HG03342 (cell line): Measurements from ENCODE around the gene ZDHHC14.
"Not testable (repeated sequence)": the region's sequence is repeated elsewhere in the genome, so short reads cannot be mapped to it uniquely, and the experiment has no call there.

Experiments used
- ATAC-seq: cut with Tn5 transposase; IDR thresholded peaks from one replicate; pipeline ENCODE4 v1.9.1; 2021; ENCODE audit warnings: mild to moderate bottlenecking, moderate library complexity; ENCODE audit not compliant: unreplicated experiment

The ZDHHC14 gene

DNA sequence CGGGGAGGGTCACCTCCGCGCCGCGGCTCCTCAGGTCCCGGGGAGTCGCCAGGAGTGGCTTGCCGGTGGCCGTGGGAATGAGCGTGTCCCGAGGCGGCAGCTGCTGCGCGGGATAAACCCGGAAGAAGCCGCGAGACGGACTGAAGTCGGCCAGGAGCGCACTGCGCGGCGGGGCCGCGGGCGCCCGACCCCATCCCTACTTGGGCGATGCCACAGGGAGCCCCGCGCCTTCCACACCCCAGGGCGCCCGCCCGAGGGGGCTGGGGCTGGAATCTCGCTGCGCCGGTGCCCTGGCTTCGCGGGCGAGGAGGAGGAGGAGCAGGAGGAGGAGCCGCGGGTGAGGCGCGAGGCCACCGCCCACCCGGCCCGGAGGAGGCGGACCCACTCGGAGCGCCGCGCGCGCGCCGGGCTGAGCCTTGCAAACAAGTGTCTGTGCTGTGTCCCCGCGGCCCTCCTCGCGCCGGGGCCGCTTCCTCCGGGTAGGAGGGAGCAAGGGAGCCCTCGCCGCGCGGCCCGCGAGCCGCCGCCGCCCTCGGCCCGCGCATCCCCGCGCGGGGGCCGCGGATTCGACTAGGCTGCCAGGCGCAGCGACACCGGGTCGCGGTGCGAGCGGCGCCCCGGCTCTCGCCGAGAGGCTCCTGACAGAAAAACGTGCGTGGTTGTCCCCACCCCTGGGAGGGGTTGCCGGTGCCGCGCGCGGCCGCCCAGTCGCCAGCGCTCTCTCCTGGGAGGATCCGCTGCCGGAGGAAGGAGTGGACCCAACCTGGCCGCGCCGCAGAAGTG is at the start of gene ZDHHC14:
Gene ZDHHC14, plus strand, starts transcription at position 412 of the 783 bp plus-strand sequence.
- peak; percentile 66 for ATAC-seq

DNA sequence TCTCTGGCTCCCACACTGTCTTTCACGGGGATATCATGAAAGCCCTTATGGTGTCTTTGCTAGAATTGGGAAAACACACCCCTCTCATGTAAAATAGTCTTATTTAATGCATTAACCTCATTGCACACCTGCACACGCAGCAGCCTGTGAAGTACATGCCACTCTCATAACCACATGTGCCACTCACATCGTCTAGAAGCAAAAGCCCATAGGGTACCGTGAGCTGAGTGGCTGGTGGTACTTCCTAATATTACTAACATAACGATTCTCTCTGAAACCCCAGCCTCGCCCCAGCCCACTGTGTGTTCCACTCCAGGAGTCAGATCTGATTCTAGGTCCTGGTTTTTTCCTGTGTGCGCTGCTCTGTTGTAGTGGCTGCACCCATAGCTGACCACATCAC is 48.2 kb upstream of the ZDHHC14 start:
- no peak for ATAC-seq

DNA sequence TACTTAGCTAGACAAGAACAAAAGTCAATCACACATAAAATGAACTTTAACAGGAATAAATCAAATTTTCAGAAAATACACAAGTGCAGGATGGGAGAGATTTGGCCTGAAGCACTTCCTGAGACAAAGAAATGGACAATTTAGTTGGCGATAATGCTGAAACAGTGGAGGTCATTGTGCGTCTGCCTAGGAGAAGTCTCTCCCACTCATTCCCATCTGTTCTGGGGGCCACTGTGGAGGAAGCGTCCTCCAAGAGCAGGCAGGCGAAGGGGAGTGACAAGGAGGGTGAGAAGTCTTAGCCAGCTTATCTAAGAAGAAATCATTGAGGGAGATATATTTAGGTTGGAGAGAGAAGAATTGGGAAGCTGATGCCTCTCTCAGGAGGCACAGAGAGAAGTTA is 47.5 kb upstream of the ZDHHC14 start:
- no peak for ATAC-seq

DNA sequence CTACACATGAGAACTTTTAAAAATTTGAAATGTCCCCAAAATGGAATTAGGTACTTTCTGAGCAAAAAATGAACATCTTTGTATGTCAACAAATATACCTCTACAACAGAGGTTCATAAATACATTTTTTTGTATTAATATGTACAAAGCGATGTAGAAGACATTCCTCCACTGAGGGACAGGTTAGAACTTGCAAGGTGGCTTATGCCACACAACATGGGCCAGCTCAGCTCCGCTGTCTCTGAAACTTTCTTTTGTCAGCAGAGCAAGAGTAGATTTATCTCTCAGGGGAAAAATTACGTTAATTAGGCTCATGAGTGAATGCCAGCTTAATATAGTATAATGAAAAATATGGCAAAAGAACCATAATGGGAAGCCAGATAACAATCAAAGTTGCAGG is 47.0 kb upstream of the ZDHHC14 start:
- no peak for ATAC-seq

DNA sequence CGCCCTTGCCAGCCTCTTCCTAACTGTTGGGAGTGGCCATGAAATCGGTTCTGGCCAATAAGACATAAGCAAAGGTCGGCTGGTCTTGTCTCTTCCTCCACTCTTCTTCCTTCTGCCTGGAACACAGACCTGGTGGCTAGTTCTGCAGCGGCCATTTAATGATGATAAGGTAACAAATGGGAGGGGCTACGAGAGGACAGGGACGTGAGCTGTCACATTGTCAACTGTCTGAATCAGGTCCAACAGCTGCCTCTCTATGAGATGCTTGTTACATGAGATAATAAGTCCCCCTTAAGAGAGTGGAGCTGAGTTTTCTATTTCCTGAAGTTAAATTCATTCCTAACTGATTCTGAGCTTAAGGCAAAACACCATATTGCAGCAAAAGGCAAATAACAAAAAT is 45.2 kb upstream of the ZDHHC14 start:
- ATAC-seq, result no peak

DNA sequence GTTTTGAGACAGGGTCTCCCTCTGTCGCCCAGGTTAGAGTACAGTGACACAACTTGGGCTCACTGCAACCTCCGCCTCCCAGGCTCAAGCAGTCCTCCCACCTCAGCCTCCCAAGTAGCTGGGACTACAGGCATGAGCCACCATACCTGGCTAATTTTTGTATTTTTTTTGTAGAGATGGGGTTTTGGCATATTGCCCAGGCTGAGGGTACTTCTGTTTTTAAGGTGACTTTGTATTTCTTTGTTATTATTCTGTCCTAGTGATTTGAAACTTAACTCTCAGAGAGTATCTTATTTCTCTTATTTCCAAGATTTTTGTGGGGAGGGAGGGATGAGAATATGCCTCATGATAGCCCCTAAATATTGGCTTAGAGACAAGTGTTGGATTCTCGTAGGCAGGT is 43.7 kb upstream of the ZDHHC14 start:
- ATAC-seq, result not testable (repeated sequence)

DNA sequence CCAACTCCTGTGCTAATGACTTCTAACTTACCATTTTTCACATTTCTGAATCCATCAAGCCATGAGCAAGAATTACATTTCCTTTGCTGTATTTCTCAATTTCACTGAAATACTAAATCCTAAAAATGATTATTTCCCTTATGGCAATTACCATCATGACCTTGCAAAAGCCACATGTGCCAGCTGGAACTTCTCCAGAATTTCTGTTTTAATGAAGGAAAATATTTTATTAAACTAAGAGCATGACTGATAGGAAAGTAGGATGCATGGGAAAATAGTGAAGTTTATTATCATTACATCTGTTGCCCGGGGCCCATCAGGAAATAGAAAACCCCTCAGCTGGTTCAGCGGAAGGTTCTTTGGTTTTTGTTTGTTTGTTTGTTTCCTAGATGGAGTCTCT is 43.2 kb upstream of the ZDHHC14 start:
- ATAC-seq, result no peak

DNA sequence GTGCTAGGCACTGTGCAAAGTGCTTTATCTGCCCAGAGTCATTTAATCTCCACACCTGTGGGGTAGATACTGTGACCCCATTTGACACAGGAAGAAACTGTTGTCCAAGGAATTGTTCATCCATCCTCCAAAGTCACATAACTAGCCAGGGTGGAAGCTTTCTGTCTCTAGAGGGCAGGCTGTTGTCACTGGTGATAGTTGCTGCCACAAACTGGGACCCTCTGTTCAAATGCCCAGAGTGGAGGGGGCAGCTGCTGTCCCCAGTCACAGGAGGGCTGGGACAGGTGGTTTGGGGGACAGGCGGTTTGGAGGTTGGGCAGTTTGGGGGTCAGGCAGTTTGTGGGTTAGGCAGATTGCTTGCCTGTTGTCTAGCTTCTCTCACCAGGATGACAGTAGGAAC is 41.6 kb upstream of the ZDHHC14 start:
- no peak for ATAC-seq

DNA sequence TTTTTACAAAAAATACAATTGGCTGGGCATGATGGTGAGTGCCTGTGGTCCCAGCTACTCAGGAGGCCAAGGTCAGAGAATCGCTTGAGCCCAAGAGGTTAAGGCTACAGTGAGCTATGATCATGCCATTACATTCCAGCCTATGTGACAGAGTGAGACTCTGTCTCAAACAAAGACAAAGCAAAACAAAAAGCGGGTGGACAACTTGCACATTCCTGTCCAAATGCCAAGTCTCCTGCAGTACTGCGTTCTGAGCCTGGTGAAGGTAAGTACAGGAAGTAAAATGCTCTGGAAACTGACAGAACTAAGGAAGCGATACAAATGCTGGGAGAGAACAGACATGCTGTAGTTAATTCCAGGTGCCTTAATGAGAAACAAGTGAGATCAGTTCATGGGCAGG is 37.3 kb upstream of the ZDHHC14 start:
- no peak for ATAC-seq

DNA sequence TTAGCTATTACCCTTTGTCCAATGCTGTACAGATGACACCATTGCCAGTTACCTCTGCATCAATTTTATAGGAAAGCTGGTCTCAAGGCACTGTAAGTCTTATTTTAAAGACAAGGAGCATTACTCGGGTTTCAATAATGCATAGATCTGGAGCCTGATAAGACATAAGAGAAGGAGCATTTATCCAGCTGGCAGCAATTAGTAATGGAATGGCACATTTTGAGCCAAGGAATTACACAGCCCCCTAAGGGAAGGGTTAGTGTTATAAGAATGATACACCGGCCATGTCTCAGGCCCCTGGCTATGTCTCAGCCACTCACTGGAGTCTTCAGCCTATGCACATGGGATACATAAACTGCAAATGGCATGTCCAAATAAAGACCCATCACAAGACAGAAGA is 34.6 kb upstream of the ZDHHC14 start:
- ATAC-seq, result no peak

DNA sequence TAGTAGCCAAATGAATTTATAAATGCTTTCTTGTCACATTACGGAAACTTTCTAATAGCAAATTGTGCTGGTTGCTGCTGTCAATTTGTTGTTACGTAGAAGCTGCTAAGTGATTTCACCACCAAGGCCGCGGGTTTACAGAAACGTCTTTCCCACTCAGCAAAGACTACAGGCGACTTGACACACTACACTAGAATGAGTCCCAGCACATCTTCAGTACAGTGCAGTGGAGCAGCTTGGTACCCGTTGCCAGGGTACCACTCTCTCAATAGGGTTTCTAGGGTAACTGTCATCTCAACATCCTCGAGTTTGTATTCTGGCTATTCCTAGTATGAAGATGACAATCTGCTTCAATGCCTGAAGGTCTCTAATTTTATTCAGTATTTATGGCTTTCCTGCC is 22.7 kb upstream of the ZDHHC14 start:
- ATAC-seq, result no peak

DNA sequence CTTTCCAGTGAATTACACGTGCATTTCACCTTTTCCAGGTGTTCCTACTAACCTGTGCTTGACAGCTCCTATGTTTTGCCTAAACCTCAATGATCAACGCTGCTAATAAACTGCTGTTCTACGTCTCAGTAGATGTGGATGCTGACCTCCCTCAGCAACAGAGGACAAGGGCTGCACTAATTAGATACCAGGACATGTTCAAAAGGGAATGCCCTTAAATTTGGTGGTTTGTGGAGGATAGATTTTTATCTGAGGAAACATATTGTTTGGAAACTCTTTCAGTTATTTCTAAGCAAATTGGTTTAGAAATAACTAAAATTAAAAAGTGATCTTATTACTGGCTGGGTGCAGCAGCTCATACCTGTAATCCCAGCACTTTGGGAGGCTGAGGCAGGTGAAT is 19.1 kb upstream of the ZDHHC14 start:
- ATAC-seq, result no peak

DNA sequence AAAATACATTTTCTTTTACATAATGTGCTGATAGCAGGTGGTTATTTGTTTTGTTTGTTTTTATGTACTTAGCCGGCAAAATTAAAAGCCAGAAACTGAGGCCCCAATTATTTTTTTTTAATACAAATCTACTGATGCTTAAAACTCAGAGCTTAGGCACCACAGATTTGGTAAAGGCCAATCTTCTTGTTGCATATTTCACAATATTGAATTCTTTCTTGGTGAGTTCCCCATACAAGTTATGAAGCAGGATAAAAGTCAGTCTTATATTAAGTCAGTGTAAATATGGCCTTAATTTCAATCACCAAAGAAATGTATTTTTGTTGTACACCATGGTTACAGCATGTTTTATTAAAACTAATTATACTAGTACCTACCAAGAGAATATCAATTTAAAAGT is 16.3 kb upstream of the ZDHHC14 start:
- ATAC-seq, result no peak

DNA sequence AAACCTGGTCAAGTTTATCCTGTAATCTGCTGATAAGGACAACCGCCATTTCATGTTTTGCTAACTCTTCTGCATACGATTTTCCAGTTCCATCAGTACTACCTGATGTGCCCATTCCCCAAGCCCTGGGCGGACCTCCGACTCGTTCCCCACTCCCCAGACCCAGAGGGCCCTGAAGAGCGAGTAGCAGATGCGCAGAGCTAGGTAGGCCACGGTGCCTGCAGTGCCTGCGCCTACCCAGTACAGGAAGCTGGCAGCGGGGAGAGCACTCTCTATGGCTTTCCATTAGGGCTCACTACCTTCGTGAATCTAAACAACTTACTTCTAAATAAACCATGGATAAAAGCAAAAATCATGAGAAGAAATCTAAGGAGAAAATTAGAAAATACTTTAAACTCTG is 14.3 kb upstream of the ZDHHC14 start:
- no peak for ATAC-seq

DNA sequence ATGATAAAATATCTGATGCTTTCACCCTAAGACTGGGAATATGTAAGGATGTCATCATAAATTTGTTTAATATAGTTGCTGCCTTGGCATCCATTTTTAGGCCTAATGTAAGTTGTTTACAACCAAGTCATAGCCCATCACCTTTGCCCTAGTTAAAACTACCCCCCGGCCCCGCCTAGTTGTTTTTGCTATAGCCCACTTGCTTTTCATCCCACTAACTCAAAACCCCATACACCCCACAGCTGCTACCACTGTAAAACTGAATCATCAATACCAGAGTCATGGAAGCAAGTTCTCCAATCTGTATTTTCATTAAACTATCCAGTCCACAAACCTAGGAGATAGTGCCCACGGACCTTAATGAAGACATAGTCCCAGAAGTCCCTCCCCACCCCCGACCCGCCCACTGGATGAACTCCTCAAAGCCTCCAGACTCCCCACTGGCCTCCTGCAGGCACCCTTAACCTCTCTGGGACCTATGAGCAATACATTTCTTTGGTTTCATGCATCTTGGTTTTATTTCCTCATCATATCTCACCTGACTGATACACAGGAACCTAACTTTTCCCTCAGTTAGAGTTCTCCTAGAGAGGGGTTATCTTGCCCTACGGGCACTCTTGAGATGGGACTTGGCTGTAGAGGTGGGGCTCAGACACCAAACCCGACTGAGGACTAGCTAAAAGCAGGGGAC is 12.5 kb upstream of the ZDHHC14 start:
- ATAC-seq, result no peak

DNA sequence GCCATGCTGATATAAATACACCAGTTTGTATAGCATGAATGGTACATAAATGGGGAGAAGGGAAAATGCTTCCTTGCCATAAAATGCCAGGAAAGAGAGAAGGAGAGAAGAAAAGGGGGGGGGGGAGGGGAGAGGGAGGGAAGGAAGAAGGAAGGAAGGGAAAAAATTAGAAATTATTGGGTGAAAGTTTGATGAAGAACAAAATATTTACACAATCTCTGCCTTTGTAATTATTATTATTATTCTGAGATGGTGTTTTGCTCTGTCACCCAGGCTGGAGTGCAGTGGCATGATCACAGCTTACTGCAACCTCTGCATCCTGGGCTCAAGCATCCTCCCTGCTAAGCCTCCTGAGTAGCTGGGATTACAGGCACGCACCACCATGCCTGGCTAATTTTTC is 10.2 kb upstream of the ZDHHC14 start:
- no peak for ATAC-seq

DNA sequence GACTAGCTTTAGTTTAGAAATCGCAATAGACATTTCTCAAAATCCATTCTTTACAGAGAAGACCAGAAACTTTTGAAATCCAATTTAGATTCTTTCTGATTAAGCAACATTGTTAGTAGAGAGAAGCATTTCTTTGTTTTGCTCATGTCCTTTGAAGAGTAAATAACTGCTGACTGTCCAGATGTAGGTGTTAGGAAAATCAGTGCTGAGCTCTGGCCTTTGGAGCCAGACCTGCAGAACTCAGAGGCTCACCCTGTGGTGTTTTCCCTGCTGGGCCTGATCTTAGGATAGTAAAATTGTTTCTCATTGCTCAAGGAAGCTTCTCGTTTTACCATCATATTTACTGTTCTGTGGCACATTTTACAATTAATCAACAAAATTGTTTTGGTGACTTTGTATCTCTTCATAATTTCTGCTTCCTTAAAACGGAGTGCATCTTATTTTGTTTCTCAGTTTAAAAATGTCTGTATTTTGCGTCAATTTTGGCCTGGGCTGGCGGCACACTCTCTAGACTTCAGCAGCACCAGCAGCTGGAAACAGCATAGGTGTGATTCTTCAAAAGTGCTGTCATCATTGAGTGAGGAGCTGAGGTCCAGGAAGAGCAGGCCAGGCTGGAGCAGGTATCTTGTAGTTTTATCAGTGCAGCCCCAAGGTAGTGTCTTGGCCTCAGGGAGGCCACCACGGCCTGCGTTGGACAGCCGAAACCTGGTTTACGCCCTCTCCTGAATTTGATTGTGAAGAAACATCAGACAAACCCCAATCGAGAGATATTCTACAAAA is 8.3 kb upstream of the ZDHHC14 start:
- no peak for ATAC-seq

DNA sequence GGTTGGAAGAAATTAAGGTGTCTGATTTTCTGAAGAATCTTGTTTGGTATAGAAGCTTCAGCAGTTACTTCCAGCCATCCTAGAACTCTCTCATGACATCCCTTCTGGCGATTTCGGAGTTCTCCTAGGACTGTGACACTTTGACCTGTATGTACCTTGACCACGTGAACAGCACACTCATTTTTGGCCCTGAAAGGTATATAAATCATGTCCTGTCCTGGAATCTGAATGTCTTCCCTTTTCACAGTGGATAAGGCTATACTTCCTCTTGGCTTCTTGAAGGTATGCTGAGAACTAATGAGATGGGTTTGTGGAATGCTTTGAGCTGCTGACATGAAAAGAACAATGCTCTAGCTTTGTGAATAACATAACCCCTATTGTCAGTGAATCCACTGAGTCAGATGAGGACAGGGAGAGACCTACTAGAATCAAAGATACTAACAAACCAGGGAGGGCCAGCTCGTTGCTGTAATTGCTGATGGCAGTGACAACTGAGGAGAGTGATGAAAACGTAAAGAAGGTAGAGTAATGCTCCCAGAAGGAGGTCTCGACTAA is 6.0 kb upstream of the ZDHHC14 start:
- no peak for ATAC-seq

DNA sequence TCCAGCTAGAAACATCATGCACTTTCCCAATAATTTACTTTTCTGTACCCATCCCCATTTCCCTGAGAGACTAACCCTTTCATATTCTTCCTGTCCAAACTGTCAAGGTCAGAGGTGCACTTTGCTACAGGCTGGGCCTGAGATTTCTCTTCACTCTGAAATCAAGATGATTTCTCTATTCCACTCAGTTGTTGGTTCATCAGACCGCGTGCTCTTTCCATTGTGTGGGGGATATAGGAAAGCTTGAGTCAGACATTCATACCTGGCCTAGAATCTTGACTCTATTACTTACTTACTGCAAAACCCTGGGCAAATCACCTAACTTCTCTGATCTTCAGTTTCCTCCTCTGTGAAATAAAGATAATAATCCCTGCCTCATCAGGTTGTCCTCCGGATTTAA is 4.7 kb upstream of the ZDHHC14 start:
- no peak for ATAC-seq

DNA sequence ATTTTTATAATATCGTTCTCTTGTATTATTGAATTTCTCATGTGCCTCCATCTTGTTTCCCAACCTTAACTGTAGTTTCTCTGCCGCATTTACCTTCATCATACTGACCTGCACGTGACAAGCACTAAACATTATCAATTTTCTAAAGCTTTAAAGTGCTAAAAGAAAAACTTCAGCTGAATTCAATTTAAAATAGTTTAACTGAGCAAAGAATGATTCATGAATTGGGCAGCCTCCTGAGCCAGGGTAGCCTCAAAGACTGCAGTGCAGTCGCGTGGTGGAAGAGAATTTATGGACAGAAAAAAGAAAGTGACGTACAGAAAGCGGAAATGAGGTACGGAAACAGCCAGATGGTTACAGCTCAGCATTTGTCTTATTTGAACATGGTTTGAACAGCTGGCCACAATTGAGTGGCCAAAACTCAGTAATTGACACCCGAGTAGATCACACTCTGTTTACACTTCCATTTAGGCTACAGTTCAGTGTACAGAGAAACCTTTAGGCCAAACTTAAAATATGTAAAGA is 4.2 kb upstream of the ZDHHC14 start:
- ATAC-seq, result no peak
